BE2C (cell line): ENCODE data around the gene LUZP1.

Experiments
- DNase-seq: peaks from one replicate; pipeline ENCODE4 v3.0.0-alpha.2; 2020
- H3K27me3 ChIP-seq: fragments of 250-450 bp; sonication (Bioruptor Pico); 2 replicates; pipeline ENCODE4 v1.5.1; 2020; ENCODE audit warnings: mild to moderate bottlenecking
- H3K36me3 ChIP-seq: fragments of 250-450 bp; sonication (Bioruptor Pico); 2 replicates; pipeline ENCODE4 v1.5.1; 2020; ENCODE audit warnings: mild to moderate bottlenecking
- H3K4me1 ChIP-seq: fragments of 250-450 bp; sonication (Bioruptor Pico); 2 replicates; pipeline ENCODE4 v1.5.1; 2020
- H3K4me3 ChIP-seq: 2 replicates; pipeline ENCODE4 v1.5.1; 2011; ENCODE audit warnings: low read depth, low read length
- H3K9me3 ChIP-seq: fragments of 250-450 bp; sonication (Bioruptor Pico); 2 replicates; pipeline ENCODE4 v1.5.1; 2020
- TF ChIP-seq, protein P1 (sequence below): IDR thresholded peaks from 2 replicates; pipeline ENCODE4 v1.5.1; 2012; ENCODE audit warnings: mild to moderate bottlenecking, low read depth, low read length

LUZP1 gene

DNA sequence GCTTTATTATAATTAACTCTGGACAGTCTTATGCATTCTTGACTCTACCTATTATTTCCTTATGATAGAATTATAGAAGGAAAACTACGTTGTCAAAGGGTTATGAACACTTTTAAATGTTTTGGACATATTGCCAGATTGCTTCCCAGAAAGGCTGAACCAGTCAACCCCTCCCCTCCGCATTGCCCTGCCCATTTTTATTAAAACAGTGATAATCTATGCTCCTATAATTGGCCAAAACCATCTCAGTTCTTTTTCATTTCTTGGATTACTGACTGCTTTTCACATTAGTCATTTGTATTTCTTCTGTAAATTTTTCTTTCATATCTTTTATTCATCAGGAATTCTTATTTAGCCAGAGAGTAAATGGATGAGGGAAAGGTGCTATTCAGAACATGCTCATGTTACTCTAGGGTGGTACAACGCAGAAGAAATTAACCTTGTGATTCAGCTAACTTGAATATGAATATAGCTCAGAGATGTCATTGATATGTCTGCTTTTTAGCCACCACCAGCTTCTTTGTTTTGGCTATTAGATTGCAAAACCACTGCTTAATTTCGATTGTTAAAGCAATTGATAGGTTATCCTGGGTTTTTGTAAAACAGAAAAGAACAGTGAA lies 117.3 kb downstream of the LUZP1 start:
- no peaks in the 10 kb centered on the region for H3K9me3 ChIP-seq
- no peaks in the 10 kb centered on the region for H3K4me1 ChIP-seq
- no peak overlapping the region for H3K4me3 ChIP-seq
- H3K36me3 ChIP-seq: peaks cover 17% of the 10 kb centered on the region
- H3K27me3 ChIP-seq: no peaks in the 10 kb centered on the region
- TF ChIP-seq, protein P1, sequence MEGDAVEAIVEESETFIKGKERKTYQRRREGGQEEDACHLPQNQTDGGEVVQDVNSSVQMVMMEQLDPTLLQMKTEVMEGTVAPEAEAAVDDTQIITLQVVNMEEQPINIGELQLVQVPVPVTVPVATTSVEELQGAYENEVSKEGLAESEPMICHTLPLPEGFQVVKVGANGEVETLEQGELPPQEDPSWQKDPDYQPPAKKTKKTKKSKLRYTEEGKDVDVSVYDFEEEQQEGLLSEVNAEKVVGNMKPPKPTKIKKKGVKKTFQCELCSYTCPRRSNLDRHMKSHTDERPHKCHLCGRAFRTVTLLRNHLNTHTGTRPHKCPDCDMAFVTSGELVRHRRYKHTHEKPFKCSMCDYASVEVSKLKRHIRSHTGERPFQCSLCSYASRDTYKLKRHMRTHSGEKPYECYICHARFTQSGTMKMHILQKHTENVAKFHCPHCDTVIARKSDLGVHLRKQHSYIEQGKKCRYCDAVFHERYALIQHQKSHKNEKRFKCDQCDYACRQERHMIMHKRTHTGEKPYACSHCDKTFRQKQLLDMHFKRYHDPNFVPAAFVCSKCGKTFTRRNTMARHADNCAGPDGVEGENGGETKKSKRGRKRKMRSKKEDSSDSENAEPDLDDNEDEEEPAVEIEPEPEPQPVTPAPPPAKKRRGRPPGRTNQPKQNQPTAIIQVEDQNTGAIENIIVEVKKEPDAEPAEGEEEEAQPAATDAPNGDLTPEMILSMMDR: no peak
- no peak for DNase-seq

DNA sequence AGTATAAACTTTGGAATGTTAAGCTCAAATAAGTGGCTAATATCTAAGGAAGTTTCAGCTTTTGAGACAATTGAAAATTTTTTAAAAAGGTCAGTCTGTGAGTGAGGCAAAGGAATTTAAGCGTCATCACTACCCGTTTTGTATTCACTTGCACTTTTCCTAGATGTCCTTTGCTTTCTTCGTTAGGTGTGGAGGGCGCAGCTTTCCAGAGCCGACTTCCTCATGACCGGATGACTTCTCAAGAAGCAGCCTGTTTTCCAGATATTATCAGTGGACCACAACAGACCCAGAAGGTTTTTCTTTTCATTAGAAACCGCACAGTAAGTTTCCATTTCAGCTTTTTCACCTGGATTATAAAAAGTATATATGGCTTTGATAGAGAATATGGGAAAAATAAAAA lies 118.5 kb downstream of the LUZP1 start:
- Histone ChIP-seq H3K9me3 (no peaks in the 10 kb centered on the region), H3K27me3 (no peaks in the 10 kb centered on the region), H3K36me3 (peaks cover 14% of the 10 kb centered on the region), H3K4me3 (no peak overlapping the region), H3K4me1 (no peaks in the 10 kb centered on the region)
- DNase-seq: no peak
- TF ChIP-seq, protein P1: no peak

DNA sequence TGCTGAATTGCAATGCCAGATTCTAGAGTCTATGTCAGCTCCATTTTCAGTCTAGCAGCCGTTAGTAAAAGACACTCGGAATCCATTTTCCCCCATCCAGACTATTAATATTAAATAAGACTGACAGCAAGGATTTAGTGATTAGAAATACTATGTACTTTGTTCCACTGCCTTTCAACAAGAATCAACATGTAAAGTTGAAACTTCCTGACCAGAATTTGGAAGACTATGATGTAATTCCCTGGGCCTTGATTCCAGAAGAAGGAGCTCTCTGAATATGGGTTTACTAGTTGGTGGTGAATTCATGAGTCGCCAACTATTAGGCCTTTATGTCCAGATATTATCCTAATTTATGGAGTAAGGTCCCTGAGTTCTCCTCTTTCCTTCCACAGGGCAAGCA lies 124.6 kb downstream of the LUZP1 start:
- TF ChIP-seq, protein P1: no peak
- Histone ChIP-seq H3K4me3 (no peak overlapping the region), H3K36me3 (no peaks in the 10 kb centered on the region), H3K27me3 (no peaks in the 10 kb centered on the region), H3K4me1 (peaks cover 5% of the 10 kb centered on the region; the same call in 1 of the 2 replicates), H3K9me3 (no peaks in the 10 kb centered on the region)
- DNase-seq: no peak

GRCh38 chr1:23040509-23040908 lies 128.1 kb downstream of the LUZP1 start:
- H3K27me3 ChIP-seq: no peaks in the 10 kb centered on the region
- no peaks in the 10 kb centered on the region for H3K9me3 ChIP-seq
- no peaks in the 10 kb centered on the region for H3K36me3 ChIP-seq
- H3K4me1 ChIP-seq: peaks cover 5% of the 10 kb centered on the region; the same call in 1 of the 2 replicates
- DNase-seq: no peak
- TF ChIP-seq, protein P1: no peak
- no peak overlapping the region for H3K4me3 ChIP-seq

DNA sequence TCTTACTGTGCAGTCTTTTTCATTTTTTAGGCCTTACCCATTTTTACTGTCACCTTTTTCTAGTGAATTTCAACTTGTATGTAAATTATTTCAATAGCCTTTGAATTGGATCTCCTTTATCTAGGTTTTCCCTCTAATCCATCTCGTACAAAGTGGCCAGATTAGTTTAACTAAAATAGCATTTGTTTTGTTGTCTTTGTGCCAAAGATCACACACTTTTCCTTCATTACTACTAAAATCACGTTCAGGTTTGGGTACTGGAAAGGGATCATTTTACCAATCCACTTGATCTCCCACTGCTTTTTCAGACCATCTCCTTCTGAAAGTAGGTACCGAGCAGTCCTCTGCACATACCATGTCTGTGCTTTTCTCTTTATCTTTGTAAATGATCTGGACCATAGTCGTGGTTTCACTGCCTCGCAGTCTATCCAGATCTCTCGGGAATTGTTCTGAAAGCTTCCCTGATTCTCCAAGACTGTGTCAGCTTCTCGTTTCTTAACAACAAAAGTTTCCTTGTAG lies 129.3 kb downstream of the LUZP1 start:
- DNase-seq: no peak
- no peak overlapping the region for H3K4me3 ChIP-seq
- H3K4me1 ChIP-seq: peaks cover 5% of the 10 kb centered on the region; the same call in 1 of the 2 replicates
- no peaks in the 10 kb centered on the region for H3K9me3 ChIP-seq
- H3K27me3 ChIP-seq: no peaks in the 10 kb centered on the region
- H3K36me3 ChIP-seq: no peaks in the 10 kb centered on the region
- TF ChIP-seq, protein P1: no peak

- no peaks in the 10 kb centered on the region for H3K27me3 ChIP-seq
- H3K36me3 ChIP-seq: no peaks in the 10 kb centered on the region
- H3K4me3 ChIP-seq: no peak overlapping the region
- TF ChIP-seq, protein P1: no peak
- H3K4me1 ChIP-seq: peaks cover 5% of the 10 kb centered on the region; the same call in 1 of the 2 replicates
- DNase-seq: no peak
- no peaks in the 10 kb centered on the region for H3K9me3 ChIP-seq
These were observed 131.4 kb downstream of the LUZP1 start for GRCh38 chr1:23037081-23037740.
